ENCODE data around the gene LYZL2.

DNA sequence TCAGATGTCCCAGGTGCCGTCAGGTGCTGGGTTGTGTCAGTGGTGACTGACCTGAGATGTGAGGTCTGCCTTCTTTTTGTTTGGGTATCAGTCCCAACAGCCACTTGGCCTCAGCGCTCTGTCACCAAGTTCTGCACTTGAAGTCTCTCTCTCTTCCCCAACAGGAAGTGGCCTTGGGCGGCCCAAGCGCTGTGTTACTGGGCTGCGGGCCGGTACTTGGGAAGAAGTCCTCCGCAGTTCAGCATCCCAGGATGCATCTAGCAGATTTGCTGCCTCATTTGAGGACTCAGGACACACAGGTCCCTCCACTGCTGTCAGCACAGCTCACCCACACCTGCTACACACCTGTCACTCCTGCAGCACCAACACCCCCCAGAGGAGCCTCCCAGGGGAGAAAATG lies 40.1 kb downstream of the LYZL2 start:
- no peak for TF ChIP-seq ZBTB7A (IDR thresholded peaks at IDR 0.05; ENCODE audit: low read depth)
- TF ChIP-seq, protein P1, sequence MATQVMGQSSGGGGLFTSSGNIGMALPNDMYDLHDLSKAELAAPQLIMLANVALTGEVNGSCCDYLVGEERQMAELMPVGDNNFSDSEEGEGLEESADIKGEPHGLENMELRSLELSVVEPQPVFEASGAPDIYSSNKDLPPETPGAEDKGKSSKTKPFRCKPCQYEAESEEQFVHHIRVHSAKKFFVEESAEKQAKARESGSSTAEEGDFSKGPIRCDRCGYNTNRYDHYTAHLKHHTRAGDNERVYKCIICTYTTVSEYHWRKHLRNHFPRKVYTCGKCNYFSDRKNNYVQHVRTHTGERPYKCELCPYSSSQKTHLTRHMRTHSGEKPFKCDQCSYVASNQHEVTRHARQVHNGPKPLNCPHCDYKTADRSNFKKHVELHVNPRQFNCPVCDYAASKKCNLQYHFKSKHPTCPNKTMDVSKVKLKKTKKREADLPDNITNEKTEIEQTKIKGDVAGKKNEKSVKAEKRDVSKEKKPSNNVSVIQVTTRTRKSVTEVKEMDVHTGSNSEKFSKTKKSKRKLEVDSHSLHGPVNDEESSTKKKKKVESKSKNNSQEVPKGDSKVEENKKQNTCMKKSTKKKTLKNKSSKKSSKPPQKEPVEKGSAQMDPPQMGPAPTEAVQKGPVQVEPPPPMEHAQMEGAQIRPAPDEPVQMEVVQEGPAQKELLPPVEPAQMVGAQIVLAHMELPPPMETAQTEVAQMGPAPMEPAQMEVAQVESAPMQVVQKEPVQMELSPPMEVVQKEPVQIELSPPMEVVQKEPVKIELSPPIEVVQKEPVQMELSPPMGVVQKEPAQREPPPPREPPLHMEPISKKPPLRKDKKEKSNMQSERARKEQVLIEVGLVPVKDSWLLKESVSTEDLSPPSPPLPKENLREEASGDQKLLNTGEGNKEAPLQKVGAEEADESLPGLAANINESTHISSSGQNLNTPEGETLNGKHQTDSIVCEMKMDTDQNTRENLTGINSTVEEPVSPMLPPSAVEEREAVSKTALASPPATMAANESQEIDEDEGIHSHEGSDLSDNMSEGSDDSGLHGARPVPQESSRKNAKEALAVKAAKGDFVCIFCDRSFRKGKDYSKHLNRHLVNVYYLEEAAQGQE (IDR thresholded peaks at IDR 0.05; ENCODE audit: low read depth), result no peak
- TF ChIP-seq EP300 (IDR thresholded peaks at IDR 0.05; ENCODE audit: borderline replicate concordance), result no peak
- no peak for TF ChIP-seq TAF1 (IDR thresholded peaks at IDR 0.05; ENCODE audit: low read depth)
- no peak for TF ChIP-seq TCF12 (IDR thresholded peaks at IDR 0.05; ENCODE audit: low read depth)
- TF ChIP-seq CEBPB (IDR thresholded peaks at IDR 0.05), result no peak
- TF ChIP-seq CREB1 (IDR thresholded peaks at IDR 0.05; ENCODE audit: low read depth), result no peak
